WI38 (cell line): Measurements from ENCODE around the gene SPOPL.
"Not testable (repeated sequence)": the region's sequence is repeated elsewhere in the genome, so short reads cannot be mapped to it uniquely, and the experiment has no call there.

Source experiments
- H3K4me3 ChIP-seq: 2 replicates; pipeline ENCODE4 v1.5.1; 2011; ENCODE audit warnings: low read depth, mild to moderate bottlenecking, control low read depth, low read length
- TF ChIP-seq, protein P1 (sequence below): IDR thresholded peaks from 2 replicates; pipeline ENCODE4 v1.5.1; 2012; ENCODE audit warnings: low read depth, mild to moderate bottlenecking, control low read depth, low read length

Gene SPOPL

DNA sequence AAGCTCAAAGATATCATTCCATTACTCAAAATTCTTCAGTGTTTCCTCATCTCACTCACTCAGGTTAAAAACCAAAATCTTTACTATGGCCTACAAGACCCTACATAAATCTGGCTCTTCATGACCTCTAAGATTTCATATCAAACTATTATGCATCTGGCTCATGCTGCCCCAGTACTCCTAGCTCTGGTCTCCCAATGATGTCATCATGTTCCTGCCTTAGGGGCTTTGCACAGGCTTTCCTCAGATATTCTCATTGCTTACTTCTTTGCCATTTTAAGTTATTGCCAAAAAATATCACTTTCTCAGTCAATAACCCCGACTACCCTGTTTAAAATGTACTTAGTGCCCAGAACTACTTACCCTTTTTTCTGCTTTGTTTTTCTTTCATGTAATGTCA lies 33.0 kb upstream of the SPOPL start:
- TF ChIP-seq, protein P1, sequence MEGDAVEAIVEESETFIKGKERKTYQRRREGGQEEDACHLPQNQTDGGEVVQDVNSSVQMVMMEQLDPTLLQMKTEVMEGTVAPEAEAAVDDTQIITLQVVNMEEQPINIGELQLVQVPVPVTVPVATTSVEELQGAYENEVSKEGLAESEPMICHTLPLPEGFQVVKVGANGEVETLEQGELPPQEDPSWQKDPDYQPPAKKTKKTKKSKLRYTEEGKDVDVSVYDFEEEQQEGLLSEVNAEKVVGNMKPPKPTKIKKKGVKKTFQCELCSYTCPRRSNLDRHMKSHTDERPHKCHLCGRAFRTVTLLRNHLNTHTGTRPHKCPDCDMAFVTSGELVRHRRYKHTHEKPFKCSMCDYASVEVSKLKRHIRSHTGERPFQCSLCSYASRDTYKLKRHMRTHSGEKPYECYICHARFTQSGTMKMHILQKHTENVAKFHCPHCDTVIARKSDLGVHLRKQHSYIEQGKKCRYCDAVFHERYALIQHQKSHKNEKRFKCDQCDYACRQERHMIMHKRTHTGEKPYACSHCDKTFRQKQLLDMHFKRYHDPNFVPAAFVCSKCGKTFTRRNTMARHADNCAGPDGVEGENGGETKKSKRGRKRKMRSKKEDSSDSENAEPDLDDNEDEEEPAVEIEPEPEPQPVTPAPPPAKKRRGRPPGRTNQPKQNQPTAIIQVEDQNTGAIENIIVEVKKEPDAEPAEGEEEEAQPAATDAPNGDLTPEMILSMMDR, result no peak

DNA sequence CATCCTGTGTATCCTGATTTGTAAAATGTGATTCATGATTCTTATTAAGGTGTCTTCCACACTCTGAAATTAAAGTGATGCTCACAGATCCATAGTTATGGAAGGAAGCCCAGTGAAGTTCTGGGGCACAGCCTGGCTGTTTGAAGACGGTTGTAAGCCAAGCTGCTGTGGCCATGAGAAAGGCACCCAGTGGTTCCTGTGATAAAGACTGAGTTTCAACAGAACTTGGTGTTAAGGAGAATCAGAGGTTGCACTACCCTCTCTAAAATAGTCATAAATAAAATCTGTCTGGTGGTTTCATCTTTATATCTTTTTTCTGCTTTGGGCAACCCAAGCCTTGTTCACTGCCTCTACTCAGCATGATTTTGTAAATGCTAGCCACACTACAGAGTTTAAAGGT lies 32.2 kb upstream of the SPOPL start:
- H3K4me3 ChIP-seq, result no peak overlapping the region
- TF ChIP-seq, protein P1, result no peak

More for the DNA sequence above, 33.0 kb upstream of the SPOPL start:
- H3K4me3 ChIP-seq, result no peak overlapping the region

DNA sequence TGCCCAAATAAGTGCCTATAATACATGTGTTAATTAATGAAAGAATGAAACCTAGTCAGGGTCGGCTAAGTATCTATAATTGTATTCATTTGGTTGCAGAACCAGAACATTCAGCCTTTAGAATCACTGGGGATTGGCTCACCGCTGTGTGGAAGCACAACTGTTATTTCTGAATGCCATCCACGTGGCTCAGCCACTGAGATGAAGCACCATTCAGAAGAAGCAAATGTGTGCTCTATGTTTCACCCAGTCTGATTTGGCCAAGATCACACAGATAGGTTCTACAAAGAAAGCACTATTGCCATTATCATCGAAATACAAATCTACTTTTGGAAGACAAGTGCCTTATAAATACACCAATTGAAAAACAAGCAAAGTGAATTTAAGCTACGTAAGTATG lies 30.6 kb upstream of the SPOPL start:
- TF ChIP-seq, protein P1, result no peak
- H3K4me3 ChIP-seq, result no peak overlapping the region

DNA sequence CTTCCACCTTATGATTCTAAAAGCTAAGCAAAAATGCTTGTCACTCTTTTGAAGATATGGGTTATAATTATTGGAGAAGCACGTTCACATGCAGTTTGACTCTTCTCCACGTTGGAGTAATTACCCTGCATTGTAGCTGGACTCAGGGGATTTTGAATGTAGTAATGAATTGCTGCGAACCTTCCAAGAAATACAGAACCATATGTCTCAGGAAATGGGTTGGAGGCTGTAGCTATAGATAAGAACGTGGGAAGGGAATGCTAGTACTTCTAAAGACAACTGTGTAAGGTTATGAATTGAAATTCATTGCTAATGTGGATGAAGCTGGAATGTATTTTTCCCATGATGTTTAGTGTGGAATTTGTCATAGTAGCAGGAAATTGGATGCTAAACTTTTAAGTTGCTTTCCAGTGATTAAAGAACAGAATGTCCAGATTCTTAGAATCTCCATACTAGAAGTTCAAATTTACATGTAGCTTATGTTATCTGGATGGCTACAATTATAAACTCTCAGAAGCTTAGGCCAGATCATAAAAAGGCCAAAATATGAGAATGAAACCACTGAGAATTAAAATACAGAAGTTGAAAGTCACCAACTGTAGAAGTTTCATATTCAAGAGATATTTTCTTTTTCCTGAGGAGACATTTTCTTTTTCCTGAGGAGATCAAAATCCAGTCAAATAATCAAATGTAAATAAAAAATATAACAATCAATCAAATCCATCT lies 27.3 kb upstream of the SPOPL start:
- TF ChIP-seq, protein P1, result no peak

DNA sequence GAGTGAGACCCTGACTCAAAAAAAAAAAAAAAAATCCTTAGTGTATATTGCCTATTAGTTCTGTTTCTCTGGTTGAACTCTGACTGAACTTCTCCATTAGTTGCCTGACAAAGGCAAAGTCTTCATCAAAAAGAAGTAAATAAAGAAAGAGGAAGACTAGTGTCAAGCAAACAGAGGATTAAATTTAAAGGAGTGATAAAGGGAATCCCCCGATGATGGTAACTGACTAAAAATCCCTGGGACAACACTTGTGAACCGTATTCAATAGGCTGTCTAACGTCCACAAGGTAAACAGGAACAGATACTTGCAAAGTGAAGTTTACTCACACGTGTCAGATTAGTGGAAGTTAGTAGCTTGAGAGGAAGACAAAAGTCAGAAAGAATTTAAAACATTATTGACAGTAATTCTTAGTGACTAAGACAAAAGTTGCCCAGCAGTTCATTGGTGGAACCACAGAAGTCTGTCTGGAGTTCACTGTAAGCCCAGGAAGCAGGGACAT lies 26.2 kb upstream of the SPOPL start:
- no peak overlapping the region for H3K4me3 ChIP-seq
- TF ChIP-seq, protein P1, result no peak

More for the DNA sequence above, 27.3 kb upstream of the SPOPL start:
- H3K4me3 ChIP-seq, result no peak overlapping the region

DNA sequence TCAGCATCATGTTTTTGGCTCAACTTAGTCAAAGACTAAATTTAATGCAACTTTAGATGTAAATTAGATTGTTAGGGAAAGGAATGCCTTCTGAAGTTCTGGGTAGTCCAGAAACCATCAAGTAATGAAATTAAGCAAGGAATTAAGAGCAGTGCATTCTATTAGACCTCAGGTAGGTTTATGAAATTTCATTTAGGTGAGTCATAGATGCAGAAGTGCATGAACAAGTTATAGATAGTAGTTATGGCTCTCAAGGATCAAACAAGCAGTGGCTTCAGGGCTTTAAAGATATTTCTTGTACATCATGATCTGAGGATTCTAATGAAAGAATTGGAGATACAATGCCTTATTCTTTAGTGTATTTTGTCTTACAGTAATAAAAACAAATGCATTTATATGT lies 25.4 kb upstream of the SPOPL start:
- no peak overlapping the region for H3K4me3 ChIP-seq
- TF ChIP-seq, protein P1, result no peak

DNA sequence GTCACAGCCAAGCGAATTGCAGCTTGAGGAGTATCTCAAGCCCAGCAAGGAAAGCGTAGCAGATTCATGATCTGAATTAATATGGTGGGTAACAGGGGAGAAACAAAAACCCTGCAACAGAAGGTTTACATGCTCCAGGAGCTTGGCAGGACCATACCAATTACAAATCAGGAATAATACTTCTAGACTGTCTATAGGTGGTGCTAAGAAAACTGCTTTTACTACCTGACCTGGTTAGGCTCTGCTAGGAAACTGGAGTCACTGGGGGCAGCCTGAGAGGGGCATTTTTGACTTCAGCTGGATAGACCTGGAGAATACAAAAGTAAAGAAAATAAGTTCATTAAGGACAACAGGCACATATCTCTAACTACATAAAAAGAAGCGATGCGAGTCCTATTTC lies 24.6 kb upstream of the SPOPL start:
- H3K4me3 ChIP-seq, result no peak overlapping the region
- TF ChIP-seq, protein P1, result no peak

DNA sequence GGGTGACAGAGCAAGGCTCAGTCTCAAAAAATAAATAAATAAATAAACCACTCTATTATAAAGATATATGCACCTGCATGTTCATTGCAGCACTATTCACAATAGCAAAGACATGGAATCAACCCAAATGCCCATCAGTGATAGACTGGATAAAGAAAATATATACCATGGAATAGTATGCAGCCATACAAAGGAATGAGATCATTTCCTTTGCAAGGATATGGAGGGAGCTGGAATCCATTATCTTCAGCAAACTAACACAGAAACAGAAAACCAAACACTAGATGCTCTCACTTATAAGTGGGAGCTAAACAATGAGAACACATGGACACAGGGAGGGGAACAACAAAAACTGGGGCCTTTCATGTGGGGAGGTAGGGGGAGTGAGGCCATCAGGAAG lies 18.8 kb upstream of the SPOPL start:
- H3K4me3 ChIP-seq, result not testable (repeated sequence)
